Natural killer cell (primary cell): ENCODE results near the gene POT1. TPM values are rescaled to one million over a fixed set of nuclear protein-coding genes. Genes with fewer than 3 reads are reported as not detected.

Experiments used
- ATAC-seq, 3 donors: fragments of 150-1000 bp in 2 of 3; fragments of 200-7000 bp in 1 of 3; cut with Tn5 transposase; 1 replicate in 1 of 3; 2 replicates in 2 of 3; pipeline ENCODE4 v1.10.0; 2021; ENCODE audit warnings: mild to moderate bottlenecking in 2 of 3, moderate library complexity in 2 of 3
- DNase-seq, 2 donors: peaks; one replicate each; pipeline versions ENCODE4 v3.0.0 to v3.0.0-alpha.2; 2013 to 2021; ENCODE audit warnings: mixed read lengths in 1 of 2
- H3K27ac ChIP-seq: one replicate; pipeline ENCODE4 v1.5.1; 2013; ENCODE audit warnings: mild to moderate bottlenecking, low read length
- H3K27me3 ChIP-seq: one replicate; pipeline ENCODE4 v1.6.1; 2013; ENCODE audit warnings: low read length; ENCODE audit not compliant: control insufficient read depth, insufficient read depth
- H3K36me3 ChIP-seq: one replicate; pipeline ENCODE4 v1.6.1; 2013; ENCODE audit warnings: low read length; ENCODE audit not compliant: control insufficient read depth, insufficient read depth
- H3K4me1 ChIP-seq: one replicate; pipeline ENCODE4 v1.6.1; 2013; ENCODE audit warnings: low read length; ENCODE audit not compliant: control insufficient read depth, insufficient read depth
- H3K4me3 ChIP-seq: one replicate; pipeline ENCODE4 v1.5.1; 2013; ENCODE audit warnings: low read length
- H3K9me3 ChIP-seq: one replicate; pipeline ENCODE4 v1.6.1; 2013; ENCODE audit warnings: low read length; ENCODE audit not compliant: control insufficient read depth, insufficient read depth
- H3K27ac Mint-ChIP-seq, 2 donors: one replicate each; pipeline ENCODE4 v1.8.0; 2022; ENCODE audit warnings: mild to moderate bottlenecking in 2 of 2, mixed read lengths in 2 of 2, moderate library complexity in 1 of 2
- H3K27me3 Mint-ChIP-seq, 2 donors: one replicate each; pipeline ENCODE4 v1.8.0; 2022; ENCODE audit warnings: low read depth in 2 of 2, mixed read lengths in 2 of 2
- H3K36me3 Mint-ChIP-seq: one replicate; pipeline ENCODE4 v1.8.0; 2022; ENCODE audit warnings: mixed read lengths
- H3K4me1 Mint-ChIP-seq, 2 donors: one replicate each; pipeline ENCODE4 v1.8.0; 2022; ENCODE audit warnings: mixed read lengths in 2 of 2
- H3K4me3 Mint-ChIP-seq: one replicate; pipeline ENCODE4 v1.8.0; 2022; ENCODE audit warnings: mild to moderate bottlenecking, moderate library complexity, mixed read lengths
- H3K9me3 Mint-ChIP-seq, 2 donors: one replicate each; pipeline ENCODE4 v1.8.0; 2022; ENCODE audit warnings: mixed read lengths in 2 of 2
- CTCF ChIP-seq: fragments of 200-600 bp; IDR thresholded peaks from one replicate; pipeline ENCODE4 v1.8.0; 2022; ENCODE audit warnings: antibody characterized with exemption
- WGBS: methylation state at CpG from one replicate; pipeline ENCODE4 v1.1.7; 2013; ENCODE audit warnings: missing lambda C conversion rate; ENCODE audit not compliant: insufficient coverage; 5-methylcytosine and 5-hydroxymethylcytosine counted together
- intact Hi-C: fragments of 100-400 bp; cut with micrococcal nuclease; formaldehyde crosslinking; loops from one replicate; pipeline ENCODE4 v1.14.2; 2022
- total RNA-seq, 4 donors: library from RNA; stranded (reverse); fragments of 120-200 nt in 1 of 4; gene quantifications; one replicate each; pipeline versions ENCODE4 v1.2.3 to v1.2.4, GENCODE V29; 2013 to 2022

Gene POT1
- total RNA-seq, 3 donors from 2014 or later (not counting 1 experiment from before 2014, with no cell fraction given): 19.7 to 22.0 (median 20.8) TPM

DNA sequence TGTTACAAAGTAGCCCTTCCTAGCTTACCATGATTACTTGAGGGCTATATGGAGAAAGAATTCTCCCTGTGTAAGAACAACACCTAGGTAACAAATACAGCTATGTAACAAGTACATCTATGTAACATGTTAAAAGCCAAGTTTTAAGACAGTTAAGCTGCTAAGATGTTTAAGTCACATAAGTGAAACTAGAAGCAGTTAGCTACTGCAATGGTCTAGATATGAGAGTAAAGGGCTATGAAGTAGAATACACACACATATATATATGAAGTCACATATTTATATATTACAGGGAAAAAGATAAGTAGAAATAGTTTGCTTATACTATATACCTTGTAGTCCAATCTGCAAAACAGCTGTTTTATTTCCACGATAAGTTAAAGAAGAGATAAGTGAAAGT lies 14.4 kb downstream of the POT1 start:
- WGBS: no CpG with 5 or more reads among the region's 1 CpG
- Mint-ChIP-seq H3K36me3 (no peaks in the 10 kb centered on the region), H3K4me3 (no peak overlapping the region), H3K4me1 (peaks cover 4 to 7% of the 10 kb centered on the region in 2 donors), H3K27ac (no peak overlapping the region), H3K27me3 (no peaks in the 10 kb centered on the region), H3K9me3 (no peaks in the 10 kb centered on the region)
- Histone ChIP-seq H3K4me1 (no peaks in the 10 kb centered on the region), H3K27me3 (no peaks in the 10 kb centered on the region), H3K27ac (no peak overlapping the region), H3K4me3 (no peak overlapping the region), H3K9me3 (no peaks in the 10 kb centered on the region), H3K36me3 (peaks cover 10% of the 10 kb centered on the region)
- TF ChIP-seq CTCF: no peak
- DNase-seq (no peak), ATAC-seq (no peak)
- intact Hi-C loops: no loop called here

GRCh38 chr7:124914298-124914697 lies 15.3 kb downstream of the POT1 start:
- H3K27ac ChIP-seq: no peak overlapping the region
- H3K27me3 Mint-ChIP-seq: no peaks in the 10 kb centered on the region
- 38% methylated on average over 1 of the region's 1 CpG for WGBS

GRCh38 chr7:124912972-124913371 lies 16.7 kb downstream of the POT1 start:
- ATAC-seq: no peak
- no peak for TF ChIP-seq CTCF

More at GRCh38 chr7:124914298-124914697, 15.3 kb downstream of the POT1 start:
- no peak for ATAC-seq
- Histone ChIP-seq H3K36me3 (peaks cover 10% of the 10 kb centered on the region), H3K9me3 (no peaks in the 10 kb centered on the region), H3K4me1 (no peaks in the 10 kb centered on the region), H3K27me3 (no peaks in the 10 kb centered on the region), H3K4me3 (no peak overlapping the region)
- no peak overlapping the region for H3K27ac Mint-ChIP-seq
- intact Hi-C loops: no loop called here
- H3K36me3 Mint-ChIP-seq: no peaks in the 10 kb centered on the region
- no peak overlapping the region for H3K4me3 Mint-ChIP-seq
- DNase-seq: no peak
- no peaks in the 10 kb centered on the region for H3K9me3 Mint-ChIP-seq
- TF ChIP-seq CTCF: no peak
- peaks cover 0 to 7% of the 10 kb centered on the region in 2 donors for H3K4me1 Mint-ChIP-seq

DNA sequence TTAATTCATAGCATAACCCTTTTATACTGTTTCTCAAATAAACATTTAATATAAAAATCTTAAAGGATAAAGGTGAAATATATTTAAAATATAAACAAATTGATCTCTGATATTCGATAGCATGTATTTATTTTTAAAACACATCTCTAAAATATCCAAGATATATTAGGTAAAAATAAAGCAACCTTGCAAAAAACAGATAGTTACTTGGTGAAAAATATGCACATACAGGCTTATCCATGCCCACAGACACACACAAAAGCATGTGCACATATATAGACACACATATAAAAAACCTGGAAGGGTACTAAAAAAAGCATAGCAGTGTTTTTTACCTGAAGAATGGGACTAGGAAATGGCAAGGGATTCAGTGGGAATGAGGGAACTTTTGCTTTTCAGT lies 19.8 kb downstream of the POT1 start:
- no peaks in the 10 kb centered on the region for H3K4me1 ChIP-seq
- DNase-seq: no peak
- Mint-ChIP-seq H3K4me1 (peaks cover 10 to 16% of the 10 kb centered on the region in 2 donors), H3K9me3 (no peaks in the 10 kb centered on the region), H3K27me3 (no peaks in the 10 kb centered on the region), H3K36me3 (no peaks in the 10 kb centered on the region), H3K27ac (no peak overlapping the region), H3K4me3 (no peak overlapping the region)
- no peaks in the 10 kb centered on the region for H3K27me3 ChIP-seq
- no peaks in the 10 kb centered on the region for H3K9me3 ChIP-seq
- ATAC-seq: no peak
- H3K4me3 ChIP-seq: no peak overlapping the region
- WGBS: no CpG with 5 or more reads among the region's 1 CpG
- H3K27ac ChIP-seq: no peak overlapping the region
- TF ChIP-seq CTCF: no peak
- intact Hi-C loops: no loop called here
- peaks cover 4% of the 10 kb centered on the region for H3K36me3 ChIP-seq

More at GRCh38 chr7:124912972-124913371, 16.7 kb downstream of the POT1 start:
- no peaks in the 10 kb centered on the region for H3K9me3 ChIP-seq
- H3K4me1 Mint-ChIP-seq: peaks cover 0 to 7% of the 10 kb centered on the region in 2 donors
- H3K27ac ChIP-seq: no peak overlapping the region
- no peaks in the 10 kb centered on the region for H3K36me3 Mint-ChIP-seq
- H3K4me1 ChIP-seq: no peaks in the 10 kb centered on the region
- H3K27ac Mint-ChIP-seq: no peak overlapping the region
- 100% methylated on average over 1 of the region's 4 CpGs for WGBS
- peaks cover 10% of the 10 kb centered on the region for H3K36me3 ChIP-seq
- H3K4me3 ChIP-seq: no peak overlapping the region
- no peak overlapping the region for H3K4me3 Mint-ChIP-seq
- DNase-seq: no peak
- no peaks in the 10 kb centered on the region for H3K9me3 Mint-ChIP-seq
- no peaks in the 10 kb centered on the region for H3K27me3 Mint-ChIP-seq
- intact Hi-C loops: no loop called here
- H3K27me3 ChIP-seq: no peaks in the 10 kb centered on the region
